C1 segment of cervical spinal cord (tissue), 14 donors: ENCODE data around the gene DNAJC13.

Source experiments
- DNase-seq, 14 donors: peaks; one replicate each; lab custom pipeline; 2025; lab: John Stamatoyannopoulos, UW

The DNAJC13 gene

GRCh38 chr3:132461544-132461943 lies 44.2 kb downstream of the DNAJC13 start:
- no peak for DNase-seq

DNA sequence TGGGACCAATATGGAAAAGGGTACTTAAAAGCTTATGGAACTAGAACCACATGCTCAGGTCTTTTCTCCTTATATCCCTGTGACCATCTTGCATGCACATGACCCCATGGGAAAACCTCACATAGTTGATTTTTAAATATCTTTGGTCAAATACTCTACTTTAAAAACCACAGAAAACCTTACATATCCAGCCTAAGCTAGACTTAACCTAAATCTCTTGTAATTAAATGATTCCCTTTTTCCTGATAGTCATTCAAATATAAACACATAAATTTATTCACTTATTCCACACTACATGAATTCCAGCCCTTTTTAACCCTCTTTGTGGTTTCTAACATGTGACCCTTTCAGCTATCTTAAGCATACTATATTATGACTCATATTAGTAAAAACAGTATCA lies 46.8 kb downstream of the DNAJC13 start:
- no peak for DNase-seq

- DNase-seq, result no peak
These were observed 52.0 kb downstream of the DNAJC13 start for GRCh38 chr3:132469326-132469725.

- no peak for DNase-seq
These were observed 68.8 kb downstream of the DNAJC13 start for GRCh38 chr3:132486099-132486498.

DNA sequence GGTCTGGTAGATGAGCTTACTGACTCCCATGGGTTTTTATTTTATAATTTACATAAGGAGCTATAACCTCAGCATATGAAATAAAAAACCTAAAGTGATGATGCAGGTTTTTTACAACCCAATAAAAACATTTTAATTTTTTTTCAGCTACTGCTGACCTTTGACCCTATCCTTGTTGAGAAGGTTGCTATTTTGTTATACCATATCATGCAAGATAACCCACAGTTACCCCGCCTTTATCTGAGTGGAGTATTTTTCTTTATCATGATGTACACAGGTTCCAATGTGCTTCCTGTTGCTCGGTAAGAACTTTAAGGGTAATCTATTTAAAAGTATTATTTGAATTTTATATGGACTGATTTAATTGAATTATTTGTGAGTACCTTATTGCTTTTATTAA lies 70.8 kb downstream of the DNAJC13 start:
- no peak for DNase-seq

DNA sequence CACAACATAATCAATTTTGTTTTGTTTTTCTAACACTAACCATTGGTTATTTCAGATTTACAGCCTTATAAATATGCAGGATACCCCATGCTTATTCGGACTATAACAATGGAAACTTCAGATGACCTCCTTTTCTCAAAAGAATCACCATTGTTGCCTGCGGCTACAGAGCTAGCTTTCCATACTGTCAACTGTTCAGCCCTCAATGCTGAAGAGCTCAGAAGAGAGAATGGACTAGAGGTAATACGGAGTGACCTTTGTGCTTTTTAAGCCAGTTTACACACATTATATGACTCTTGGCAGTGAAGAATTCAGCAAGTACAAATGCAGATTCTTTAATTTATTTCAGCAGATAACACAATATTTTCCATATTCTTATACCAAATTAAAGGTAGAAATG lies 81.8 kb downstream of the DNAJC13 start:
- DNase-seq, result no peak

- no peak for DNase-seq
These were observed 86.3 kb downstream of the DNAJC13 start for GRCh38 chr3:132503559-132503958.

DNA sequence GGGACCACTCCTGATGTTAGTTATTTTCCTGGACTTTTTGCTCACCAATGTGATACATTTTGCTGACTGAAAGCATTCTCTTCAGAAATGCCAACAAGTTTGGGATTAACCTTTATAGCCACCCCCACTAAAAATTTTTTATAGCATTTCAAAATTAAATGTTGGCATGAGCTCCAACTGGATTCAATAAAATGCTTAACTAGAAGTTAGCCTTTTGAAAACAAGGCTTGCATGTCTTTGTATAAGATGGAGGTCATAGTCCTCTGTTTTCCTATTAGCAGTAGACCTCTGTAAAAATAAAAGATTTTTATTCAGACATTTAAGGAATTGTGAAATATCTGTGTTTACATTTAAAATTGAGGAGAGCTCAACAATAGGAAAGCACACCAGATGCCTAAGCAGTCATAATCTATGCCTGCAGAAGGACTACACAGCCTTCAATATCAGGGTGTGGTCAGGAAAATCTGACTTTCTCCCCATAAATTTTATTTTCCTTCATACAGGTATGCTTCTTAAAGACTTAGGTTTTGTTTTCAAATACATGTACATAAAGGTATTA lies 87.2 kb downstream of the DNAJC13 start:
- DNase-seq, result no peak

- DNase-seq, result no peak
These were observed 90.4 kb downstream of the DNAJC13 start for GRCh38 chr3:132507657-132508056.

DNA sequence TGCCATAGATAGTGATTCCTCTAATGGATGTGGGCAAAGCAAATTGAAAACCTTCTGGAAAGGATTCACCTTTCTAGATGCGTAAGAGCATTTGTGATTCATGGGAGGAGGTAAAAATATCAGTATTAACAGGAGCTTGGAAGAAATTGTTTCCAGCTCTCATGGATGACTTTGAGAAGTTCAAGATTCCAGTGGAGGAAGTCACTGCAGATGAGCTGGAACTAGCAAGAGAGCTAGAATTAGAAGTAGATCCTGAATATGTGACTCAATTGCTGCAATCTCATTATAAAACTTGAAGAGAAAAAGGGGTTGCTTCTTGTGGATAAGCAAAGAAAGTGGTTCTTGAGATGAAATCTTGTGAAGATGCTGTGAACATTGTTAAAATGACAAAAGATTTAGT lies 91.8 kb downstream of the DNAJC13 start:
- no peak for DNase-seq

GRCh38 chr3:132509506-132509905 lies 92.2 kb downstream of the DNAJC13 start:
- DNase-seq, result no peak

DNA sequence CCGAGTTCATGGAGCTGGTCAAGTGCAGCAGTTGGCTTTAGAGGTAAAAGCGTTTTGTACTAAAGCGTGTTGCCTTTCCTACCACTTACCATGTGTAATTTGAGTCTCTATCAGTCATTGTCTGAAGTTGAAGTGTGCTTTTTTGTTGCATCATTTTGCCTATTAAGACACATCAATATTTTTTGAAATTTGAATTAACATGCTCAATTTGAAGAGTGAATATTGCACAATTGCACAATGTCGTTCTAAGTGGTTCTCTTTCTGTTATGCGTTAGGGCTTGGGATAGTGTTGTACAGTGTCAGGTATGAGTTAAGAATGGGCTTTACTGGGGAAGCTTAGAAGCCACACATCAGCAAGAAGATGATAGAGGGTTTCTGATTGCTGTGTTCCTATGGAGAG lies 95.8 kb downstream of the DNAJC13 start:
- no peak for DNase-seq

GRCh38 chr3:132517311-132517710 lies 100.0 kb downstream of the DNAJC13 start:
- no peak for DNase-seq

DNA sequence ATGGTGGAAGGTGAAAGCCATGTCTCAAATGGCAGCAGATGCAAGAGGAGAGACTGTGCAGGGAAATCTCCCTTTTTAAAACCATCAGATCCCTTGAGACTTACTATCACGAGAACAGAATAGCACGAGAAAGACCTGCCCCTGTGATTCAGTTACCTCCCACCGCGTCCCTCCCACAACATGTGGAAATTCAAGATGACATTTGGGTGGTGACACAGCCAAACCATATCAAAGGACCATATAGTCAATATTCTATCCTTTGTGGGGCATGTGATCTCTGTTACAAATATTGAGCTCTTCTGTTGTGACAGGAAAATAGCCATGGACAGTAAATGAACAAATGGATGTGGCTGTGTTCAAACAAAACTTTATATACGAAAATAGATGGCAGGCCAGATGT lies 102.6 kb downstream of the DNAJC13 start:
- DNase-seq, result no peak

GRCh38 chr3:132521901-132522300 lies 104.6 kb downstream of the DNAJC13 start:
- DNase-seq, result no peak

DNA sequence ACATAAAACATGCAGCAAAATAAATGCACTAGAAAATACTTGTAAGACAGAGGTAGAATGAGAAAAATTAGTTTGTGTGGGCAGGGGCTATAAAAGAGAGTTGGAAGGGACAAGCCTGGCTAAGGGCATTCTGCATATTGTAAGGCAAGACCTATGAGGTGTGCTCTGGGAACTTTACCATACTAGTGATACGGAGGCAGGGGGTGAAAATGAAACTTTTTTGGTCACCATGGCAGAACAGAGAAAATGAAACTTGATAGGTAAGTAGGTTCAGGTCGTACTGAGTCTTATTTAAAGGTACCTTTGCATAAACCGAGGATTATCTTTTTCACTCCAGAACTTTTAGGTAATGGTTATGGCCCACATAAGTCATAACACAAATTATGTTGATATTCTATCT lies 105.1 kb downstream of the DNAJC13 start:
- no peak for DNase-seq

DNA sequence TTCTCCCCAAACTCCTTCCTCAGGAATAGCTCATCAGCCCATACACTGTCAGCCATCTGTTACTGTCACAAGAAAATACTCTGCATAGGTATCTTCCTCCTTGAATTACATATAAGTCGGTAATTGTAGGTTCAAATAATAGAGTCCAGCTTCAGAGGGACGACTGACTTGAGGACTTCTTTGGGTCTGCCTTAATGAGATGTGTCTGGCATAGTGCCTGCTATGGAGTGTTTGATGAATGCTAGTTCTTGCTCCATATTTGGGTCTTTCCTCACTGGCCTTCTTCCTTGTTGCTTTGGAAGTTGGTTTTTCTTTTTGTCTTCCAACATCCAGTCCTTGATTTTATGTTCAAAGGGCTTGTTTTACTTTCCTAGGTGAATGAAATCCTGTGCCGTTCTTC lies 113.3 kb downstream of the DNAJC13 start:
- DNase-seq, result no peak

GRCh38 chr3:132535575-132536441 lies 118.5 kb downstream of the DNAJC13 start:
- DNase-seq, result peak in 8 of 14 donors; percentile 1 to 24 (median 8)

DNA sequence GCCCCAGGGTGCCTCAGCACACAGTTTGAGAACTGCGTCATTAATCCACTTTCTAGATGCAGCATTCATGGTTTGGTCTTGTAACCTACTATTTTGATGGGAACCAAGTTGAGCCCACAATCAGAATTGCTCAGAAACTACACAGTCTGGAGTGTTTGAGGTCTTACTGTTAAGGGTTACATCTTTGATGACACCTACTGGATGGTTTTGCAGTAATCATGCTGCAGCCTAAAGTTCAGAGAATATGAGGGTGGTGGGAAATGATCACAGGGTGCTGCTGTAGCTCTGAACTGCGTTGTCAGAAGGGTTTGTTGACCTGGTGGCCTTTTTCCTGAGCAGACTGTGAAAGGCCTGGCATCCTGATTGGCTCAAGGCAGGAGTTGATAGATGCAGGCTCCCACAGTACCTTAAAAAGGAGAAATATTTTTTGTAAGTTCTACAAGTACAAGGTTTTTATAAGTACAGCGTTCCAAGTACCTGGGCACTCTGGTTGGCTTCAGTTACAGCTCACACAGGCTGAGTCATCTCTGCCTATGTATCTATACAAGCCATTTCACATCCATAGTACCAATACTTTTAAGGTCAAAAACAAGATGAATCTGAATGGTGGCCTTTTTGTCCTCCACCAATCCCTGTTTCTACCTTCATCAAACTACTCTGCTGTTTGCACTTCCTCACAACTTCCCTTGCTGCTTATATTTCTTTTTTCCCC lies 119.3 kb downstream of the DNAJC13 start:
- no peak for DNase-seq

- no peak for DNase-seq
These were observed 120.0 kb downstream of the DNAJC13 start for GRCh38 chr3:132537297-132537696.

DNA sequence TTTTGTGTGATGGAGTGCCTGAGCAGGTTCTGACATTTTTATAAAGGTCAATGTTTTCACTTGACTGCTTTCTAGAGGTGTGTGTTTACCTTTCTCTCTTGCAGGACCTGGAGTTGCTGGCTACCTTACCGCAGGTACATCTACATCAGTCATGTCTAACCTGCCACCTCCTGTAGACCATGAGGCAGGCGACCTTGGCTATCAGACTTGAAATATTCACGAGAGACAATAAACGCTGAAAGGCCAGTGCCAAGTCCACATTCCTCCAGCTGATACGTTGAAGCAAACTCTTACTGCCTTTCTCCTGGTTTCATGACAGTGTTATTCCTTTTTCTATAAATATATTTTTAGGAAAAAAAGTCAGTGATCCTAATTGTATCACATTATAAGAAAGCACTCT lies 120.8 kb downstream of the DNAJC13 start:
- no peak for DNase-seq

- no peak for DNase-seq
These were observed 122.4 kb downstream of the DNAJC13 start for GRCh38 chr3:132539681-132540080.

DNA sequence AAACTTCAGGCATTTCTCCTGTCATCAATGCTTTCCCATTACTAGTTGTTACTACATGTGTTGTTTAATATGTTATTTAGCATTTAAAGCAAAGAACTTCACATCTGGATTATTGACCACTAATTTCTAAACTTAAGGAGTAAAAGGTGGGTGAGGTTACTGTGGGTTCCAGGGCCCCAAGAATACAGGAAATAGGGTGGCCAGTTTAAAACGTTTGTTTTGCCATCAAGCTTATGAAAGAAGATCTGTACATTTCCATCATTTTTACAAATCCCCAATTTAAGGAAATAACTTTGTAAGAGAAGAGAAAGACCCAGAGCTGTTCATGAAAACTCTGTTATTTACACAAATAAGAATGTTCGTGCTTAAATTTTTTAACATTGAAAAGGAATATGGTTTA lies 125.3 kb downstream of the DNAJC13 start:
- no peak for DNase-seq
